HG03060 (cell line): ENCODE data around the gene UBE2J1.
"Not testable (repeated sequence)": the region's sequence is repeated elsewhere in the genome, so short reads cannot be mapped to it uniquely, and the experiment has no call there.

Source experiments
- ATAC-seq: cut with Tn5 transposase; IDR thresholded peaks from one replicate; pipeline ENCODE4 v1.9.1; 2021; ENCODE audit warnings: low read depth, moderate number of reproducible peaks; ENCODE audit not compliant: unreplicated experiment

UBE2J1 gene

DNA sequence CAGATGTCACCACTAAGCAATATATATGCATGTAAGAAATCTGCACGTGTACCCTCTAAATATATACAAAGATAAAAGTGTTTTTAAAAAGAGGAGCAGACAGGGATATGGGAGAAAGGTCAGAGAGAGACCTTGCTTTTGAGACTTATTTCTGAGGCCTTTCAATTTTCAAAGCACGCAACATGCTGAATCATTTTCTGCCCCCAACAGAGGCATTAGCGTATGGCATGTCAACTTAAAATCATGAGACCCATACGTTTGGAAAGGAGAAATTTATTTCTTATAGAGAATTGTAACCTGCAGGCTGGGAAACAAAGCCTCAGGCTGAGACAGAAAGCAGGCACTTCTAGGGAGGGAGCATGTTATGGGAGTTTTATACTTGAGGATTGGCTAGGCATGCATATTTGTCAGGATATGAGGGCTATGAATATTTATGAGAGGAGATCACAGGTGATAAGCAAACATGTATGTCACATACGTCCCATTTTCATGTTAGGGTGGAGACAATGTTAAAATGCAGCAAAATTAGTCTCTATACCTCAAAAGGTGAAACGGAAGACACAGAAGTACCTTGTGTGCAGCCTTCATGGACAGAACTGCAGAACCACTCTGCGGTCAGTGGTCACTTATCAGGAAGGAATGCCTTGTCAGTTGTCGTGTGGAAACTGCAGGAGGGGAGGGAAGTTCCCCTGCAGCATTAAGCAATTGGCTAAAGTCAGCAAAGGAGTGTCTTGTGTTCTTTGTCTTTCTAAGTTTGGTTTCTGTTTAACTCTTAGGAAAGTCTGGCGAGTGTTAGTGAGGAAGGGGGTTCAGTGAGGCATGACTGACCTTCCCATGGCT, 31.2 kb downstream of the UBE2J1 start:
- ATAC-seq = no peak

DNA sequence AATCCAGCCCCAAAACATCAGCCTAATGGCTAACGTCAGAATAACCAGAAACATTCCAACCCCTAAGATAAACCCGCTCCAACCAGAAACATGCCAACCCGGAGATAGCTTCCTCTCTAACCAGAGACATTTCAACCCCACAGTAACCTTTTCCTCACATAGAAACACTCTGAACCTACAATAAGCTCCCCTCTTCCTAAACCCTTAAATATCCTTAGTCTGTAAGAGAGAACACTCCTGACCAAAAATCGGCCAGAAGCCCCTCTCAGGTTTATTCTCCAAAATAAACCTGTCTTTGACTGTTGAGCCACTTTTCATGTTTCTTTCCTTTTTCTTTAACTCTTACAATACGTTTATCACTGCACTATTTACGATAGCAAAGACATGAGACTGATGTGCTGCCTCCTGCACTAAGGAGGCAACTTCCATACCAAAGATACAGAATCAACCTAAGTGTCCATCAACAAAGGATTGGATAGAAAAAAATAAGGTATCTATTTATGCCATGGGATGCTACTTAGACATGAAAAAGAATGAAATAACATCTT, 32.4 kb downstream of the UBE2J1 start:
- no peak for ATAC-seq

DNA sequence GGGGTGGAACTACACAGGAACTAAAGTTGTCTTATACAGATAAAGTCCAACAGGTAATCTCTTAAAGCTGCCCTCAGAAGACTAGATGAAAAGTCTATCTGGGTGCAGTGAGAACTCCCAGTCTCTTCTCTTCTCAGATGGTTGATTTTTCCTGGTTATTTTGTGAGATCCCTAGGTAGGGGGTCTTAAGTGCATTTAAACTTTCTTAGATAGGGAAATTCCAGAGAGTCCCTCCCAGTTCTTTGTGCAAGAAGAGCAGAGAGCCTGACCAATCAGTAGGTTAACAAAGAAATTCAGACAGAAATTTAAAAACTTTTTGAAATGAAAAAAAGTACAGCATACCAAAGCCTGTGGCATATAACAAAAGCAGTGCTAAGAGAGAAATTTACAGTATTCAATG, 35.5 kb downstream of the UBE2J1 start:
- ATAC-seq = no peak

DNA sequence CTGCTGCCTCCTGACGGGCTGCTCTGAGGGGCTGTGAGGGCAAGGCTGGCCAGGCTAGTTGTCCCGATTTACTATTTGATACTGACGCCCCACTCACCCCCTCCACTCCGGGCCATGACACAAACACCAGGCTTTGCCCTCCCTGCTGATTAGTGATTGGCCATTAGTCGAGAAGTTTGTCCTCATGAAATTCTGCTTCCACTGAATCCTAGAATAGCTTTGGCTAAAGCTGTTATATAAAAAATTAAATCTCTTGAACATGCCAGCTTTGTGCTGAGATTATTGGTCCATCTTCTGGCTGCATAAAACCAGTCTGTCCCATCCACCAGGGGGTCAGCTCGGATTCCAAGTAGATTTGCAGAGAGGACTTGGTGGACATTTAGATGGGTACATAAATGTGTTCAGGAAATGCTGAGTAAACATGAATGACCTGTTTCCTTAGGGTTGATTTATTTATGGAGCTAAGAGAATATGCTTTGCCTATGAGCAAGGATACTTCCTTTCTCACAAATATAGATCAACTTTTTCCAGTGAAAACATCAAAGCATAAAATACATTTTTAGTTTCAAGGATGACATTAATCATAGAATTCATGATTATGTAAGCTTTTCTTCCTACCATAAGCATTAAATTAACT, 37.2 kb downstream of the UBE2J1 start, which contains the start of gene GABRR2:
TSS of gene GABRR2 (minus strand) at position 51 of the 637 bp plus-strand sequence. CDS start 134 bp downstream, outside the sequence.
- no peak for ATAC-seq

DNA sequence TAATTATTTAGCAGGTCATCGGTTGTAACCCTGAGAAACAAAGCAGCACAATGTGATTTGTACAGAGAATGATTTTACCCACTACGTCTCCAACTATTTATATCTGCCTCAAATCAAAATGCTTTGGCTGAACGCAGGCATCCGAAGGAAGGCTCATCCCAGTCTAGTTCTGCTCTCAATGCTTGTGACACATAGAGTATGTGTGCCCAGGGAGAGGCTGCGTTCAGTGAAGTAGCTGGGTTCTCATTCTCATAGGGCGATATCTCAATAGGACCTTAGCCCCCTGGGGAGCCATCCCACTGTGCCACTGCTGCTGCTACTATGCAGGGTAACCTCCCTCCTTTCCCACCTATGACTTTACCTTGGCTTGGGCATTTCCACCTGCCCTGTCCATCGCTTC, 37.8 kb downstream of the UBE2J1 start:
- no peak for ATAC-seq

DNA sequence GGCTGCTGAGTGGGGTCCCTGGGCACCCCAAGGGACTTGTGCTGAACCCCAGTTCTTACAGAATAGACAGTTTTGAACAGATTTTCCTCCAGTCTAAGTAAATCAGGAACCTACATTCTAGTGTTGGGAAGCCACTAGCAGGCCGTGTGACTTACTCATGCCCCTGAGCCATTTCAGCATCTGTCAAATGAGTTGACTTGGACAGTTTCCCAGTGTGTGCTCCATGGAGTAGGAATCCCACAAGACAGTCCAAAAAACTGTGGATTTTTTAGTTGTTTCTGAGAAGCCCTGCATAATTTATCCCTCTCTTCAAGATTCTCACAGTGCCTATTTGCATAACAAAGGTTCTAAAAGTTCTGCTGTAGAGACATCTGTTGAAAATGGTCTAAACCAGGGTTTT, 39.5 kb downstream of the UBE2J1 start:
- no peak for ATAC-seq

DNA sequence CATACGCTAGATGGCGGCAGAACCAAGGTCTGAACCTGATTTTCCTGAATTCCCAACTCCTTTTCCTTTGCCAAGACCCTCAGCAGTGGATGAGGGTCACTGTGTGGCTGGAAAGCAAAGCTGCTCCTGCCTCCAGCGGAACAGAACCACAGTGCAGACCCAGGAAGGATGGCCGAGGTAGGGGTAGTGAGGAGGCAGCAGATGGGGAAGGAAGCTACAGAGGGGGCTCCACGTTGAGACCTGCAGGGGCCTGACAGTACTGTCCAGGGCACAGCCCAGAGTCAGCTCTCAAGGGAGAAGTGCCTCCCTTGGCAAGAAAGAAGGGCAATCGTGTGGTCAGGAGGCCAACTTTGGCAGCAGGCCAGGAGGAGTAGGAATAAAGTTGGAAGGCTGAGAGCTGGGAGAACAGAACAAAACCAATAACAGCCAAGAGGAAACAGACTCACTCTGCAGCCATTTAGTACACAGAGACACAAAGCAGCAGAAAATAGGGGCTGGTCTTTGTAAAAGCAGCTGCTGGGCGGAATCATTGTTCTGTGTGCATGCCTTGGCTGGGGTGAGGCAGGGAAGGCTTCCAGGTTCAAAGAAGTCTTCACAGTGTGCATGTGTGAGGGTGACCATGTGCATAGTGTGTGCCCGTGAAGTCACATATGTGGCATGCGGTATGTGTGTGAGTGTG, 40.5 kb downstream of the UBE2J1 start:
- no peak for ATAC-seq

DNA sequence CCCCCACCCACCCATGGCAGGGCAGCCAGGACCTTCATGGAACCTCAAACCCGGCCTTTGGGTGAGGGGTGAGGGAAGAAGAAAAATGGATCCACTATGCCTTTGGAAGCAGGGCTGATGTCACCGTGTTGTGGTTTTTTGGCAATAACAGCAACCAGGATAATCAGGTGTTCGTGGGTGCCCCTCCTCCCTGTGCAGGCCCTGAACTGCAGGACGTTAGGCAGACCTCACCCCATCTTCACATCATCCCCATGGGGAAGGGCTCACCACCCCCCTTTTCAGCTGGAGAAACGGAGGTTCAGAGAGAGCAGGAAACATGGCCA, 41.0 kb downstream of the UBE2J1 start:
- no peak for ATAC-seq

DNA sequence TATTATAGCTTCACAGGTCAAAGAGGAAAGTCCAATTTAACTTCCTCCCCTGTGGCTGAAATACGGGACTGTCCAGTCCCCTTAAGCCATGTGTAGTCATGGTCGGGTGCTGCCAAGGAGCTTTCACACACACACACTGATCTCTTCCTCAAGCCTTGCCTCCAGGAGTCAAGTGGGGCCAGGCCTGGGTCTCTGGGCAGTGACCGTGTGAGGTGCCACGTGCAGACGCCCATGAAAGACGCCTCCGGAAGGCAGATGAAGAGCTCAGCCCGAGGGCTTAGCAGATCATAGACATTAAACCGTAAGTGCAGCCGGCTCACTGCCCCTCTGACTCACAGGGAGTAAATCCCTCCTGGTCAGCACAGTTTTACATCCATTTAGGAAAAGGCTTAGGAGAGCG, 41.6 kb downstream of the UBE2J1 start:
- no peak for ATAC-seq

DNA sequence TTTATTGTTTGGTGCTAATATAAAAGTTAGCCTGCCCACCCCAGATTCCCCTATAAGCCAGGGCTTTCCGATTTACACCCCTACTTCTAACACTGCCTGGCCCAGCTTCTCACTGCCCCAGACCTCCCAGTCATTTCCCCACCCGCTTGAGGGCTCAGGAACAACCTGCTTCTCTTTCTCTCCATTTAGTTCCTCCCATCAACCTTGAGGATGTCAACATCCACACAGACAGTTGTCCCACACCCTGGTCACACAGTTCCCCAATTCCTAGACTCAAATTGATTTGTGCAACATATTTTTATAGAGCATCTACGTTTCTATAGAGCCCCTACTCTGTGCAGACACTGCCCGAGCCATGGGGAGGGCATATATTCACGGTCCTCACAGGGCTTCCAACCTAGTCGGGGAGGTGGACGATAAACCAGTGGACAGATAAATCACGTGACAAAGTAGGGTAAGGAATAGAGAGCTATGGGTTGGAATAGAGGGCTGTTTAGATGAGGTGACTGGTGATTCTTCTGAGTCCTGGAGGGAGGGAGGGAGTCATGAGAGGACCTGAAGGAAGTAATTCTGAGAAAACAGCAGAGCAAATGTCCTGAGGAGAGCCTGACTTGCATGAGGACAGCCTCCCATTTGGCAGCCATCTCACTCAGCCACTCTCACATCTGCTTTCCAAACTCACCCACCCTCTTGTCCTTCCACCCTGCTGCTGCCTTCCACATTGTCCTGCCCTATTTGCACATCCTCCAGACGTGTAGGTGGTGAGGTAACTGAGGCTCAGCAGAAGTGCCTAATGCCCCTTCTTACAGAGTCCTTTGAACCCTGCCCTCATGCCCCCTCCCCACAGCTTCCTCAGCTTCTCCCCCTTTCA, 43.8 kb downstream of the UBE2J1 start:
- no peak for ATAC-seq

DNA sequence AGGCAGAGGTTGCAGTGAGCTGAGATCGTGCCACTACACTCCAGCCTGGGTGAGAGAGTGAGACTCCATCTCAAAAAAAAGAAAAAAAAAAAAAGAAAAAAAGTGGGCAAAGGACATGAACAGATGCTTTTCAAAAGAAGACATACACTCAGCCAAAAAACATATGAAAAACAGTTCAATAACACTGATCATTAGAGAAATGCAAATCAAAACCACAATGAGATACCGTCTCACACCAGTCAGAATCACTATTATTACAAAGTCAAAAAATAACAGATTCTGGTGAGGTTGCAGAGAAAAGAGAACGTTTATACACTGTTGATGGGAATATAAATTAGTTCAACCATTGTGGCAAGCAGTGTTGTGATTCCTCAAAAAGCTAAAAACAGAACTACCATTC, 48.0 kb downstream of the UBE2J1 start:
- not testable (repeated sequence) for ATAC-seq

DNA sequence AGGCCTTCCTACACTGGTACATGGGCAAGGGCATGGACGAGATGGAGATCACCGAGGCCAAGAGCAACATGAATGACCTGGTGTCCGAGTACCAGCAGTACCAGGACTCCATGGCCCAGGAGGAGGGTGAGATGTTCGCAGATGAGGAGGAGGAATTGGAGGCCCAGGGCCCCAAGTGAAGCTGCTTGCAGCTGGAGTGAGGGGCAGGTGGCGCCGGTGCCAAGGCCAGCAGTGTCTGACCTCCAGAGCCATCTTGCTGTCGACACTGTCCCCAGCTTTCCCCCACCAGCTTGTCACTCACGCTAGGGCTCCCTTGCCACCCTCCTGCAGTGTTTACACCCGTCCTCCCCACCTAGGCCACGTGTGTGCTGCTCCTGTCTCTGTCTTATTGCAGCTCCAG, 49.6 kb downstream of the UBE2J1 start:
- no peak for ATAC-seq

DNA sequence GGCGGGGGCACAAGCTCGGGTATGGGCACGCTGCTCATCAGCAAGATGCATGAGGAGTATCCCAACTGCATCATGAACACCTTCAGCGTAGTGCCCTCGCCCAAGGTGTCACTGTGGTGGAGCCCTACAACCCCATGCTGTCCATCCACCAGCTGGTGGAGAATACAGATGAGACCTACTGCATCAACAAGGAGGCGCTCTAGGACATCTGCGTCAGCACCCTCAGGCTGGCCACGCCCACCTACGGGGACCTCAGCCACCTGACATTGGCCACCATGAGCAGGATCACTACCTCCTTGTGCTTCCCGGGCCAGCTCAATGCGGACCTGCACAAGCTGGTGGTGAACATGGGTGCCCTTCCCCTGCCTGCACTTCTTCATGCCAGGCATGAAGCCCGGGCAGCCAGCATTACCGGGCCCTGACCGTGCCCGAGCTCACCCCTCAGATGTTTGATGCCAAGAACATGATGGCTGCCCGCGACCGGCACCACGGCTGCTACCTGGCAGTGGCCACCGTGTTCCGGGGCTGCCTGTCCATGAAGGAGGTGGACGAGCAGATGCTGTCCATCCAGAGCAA, 50.2 kb downstream of the UBE2J1 start:
- ATAC-seq = no peak

DNA sequence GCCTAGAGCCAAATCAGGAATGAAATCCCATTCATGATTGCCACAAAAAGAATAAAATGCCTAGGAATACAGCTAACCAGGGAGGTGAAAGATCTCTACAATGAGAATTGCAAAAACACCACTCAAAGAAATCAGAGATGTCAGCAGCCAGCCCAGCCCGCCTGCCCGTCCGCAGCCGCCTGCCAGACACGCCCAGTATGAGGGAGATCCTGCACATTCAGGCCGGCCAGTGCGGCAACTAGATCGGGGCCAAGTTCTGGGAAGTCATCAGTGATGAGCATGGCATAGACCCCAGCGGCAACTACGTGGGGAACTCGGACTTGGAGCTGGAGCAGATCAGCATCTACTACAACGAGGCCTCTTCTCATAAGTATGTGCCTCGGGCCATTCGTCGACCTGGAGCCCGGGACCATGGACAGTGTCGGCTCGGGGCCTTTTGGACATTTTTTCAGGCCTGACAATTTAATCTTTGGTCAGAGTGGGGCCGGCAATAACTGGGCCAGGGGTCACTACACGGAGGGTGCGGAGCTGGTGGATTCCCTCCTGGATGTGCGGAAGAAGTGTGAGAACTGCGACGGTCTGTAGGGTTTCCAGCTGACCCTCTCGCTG, 50.8 kb downstream of the UBE2J1 start:
- ATAC-seq = no peak

DNA sequence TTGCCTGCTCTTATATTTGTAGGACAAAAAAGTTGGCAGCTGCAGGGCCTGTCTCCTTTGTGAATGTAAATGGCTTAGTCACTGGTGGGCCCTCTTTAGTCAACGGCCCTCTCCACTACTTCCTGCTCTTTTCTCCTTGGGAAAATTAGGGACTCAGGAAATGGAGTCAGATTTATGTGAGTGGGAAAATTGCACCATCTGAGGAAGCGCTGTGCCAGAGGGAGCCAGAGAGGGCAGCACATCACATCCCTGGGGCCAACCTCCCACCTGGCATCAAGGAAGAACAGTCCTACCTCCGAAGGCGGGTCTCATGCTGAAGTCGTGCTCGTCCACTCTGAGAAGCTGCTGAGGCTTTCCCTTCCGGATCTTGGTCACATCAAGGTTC, 53.1 kb downstream of the UBE2J1 start:
- ATAC-seq = no peak

DNA sequence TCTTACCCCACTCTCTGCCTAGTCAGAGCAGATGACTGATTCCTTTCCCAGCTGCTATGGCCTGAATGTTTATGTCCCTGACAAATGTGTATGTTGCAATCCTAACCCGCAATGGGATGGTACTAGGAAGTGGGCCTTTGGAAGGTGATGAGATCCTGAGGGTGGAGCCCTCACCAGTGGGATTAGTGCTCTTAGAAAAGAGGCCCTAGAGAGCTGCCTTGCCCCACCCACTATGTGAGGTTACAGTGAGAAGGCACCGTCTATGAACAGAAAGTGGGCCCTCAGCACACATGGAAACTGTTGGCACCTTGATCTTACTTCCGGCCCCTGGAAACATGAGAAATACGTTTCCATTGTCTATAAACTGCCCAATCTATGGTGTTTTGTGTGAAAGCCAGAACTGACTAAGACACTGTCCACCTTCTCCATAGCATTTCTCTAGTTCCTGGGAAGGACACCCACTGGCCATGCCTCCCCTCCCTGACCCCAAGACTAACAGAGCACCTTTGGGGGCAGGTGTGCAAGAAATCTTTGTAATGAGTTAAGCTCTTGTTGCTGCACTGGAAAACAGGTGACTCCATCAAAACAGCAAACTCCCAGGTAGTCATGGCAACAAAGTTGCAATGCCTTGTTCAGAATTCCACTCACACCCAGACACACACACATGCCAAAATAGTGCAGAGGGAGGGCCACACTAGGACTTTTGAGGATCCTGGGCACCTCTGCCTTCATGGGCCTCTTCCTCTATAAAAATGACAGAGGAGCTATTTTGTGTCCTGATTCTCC, 53.6 kb downstream of the UBE2J1 start:
- ATAC-seq = peak; percentile 34

DNA sequence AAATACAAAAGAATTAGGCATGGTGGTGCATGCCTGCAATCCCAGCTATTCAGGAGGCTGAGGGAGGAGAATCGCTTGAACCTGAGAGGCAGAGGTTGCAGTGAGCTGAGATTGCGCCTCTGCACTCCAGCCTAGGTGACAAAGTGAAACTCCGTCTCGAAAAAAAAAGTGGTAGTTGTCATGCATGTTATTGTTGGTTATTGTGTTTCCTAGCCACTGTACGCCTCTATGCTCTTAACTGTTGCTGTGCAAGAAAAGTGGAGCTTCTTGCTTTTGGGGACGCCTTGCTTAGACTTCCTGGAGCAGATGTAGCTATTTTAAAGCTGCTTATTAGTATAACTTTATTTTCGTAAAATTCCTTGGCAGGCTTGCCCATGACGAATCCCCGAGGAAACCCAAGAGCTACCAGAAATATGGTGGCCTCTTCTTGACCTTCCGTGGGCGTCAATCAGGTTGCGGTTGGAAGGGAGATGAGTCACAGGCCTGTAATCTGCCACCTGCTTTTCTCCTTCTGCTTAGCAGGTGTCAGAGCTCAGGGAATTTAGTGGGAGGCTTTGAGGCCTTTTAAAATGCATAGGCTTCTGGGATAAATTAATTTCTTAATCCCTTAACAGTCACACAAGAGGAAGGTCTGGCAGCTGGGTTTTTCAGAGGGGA, 54.7 kb downstream of the UBE2J1 start:
- peak; percentile 81 for ATAC-seq

DNA sequence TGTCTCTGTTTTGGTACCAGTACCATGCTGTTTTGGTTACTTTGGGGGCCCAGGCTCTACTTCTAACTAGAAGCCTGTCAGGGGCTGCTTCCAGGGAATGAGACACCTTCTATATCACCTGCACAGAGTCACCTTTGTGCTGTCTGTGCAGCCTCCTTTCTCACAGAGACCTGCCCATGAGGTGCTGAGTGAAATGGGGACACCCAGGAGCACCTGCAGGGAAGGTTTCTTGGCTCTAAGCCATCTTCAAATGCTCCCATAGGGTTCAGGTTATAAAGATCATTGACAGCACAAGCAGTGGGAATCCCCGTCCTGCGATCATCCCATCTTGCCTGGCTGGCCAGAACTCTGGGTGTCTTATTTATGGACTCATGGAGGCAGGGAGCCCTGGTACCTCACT, 56.5 kb downstream of the UBE2J1 start:
- ATAC-seq = no peak
